Transverse colon (tissue), 4 donors: ENCODE measurements around the gene KRT6B.

Experiments used
- CTCF ChIP-seq, 5 experiments: fragments of 200-600 bp in 3 of 5; fragments of 450-650 bp in 2 of 5; sonication (generic) in 3 of 5; IDR thresholded peaks; 1 replicate in 2 of 5; 2 replicates in 3 of 5; pipeline ENCODE4 v1.5.1; 2016 to 2017; ENCODE audit warnings: antibody characterized with exemption in 5 of 5, inconsistent platforms in 3 of 5, mild to moderate bottlenecking in 2 of 5, moderate library complexity in 1 of 5
- POLR2AphosphoS5 ChIP-seq, 3 donors: sonication (generic); formaldehyde crosslinking; IDR thresholded peaks; one replicate each; pipeline ENCODE4 v1.6.1; 2016; ENCODE audit warnings: antibody characterized with exemption in 3 of 3

- TF ChIP-seq POLR2AphosphoS5 (IDR thresholded peaks at IDR 0.05) = no peak
- TF ChIP-seq CTCF (IDR thresholded peaks at IDR 0.05) = no peak
Observed at GRCh38 chr12:52399756-52400155, 52.2 kb downstream of the KRT6B start.
